ENCODE data around the gene AHNAK. TPM values are rescaled to one million over a fixed set of nuclear protein-coding genes. Genes with fewer than 3 reads are reported as not detected.
A peak's percentile ranks its signal among the peaks of the same experiment; 100 is the strongest.

The AHNAK gene
- total and polyA plus RNA-seq, 11 donors = 84.4 to 861 (median 384) TPM

- H3K36me3 ChIP-seq = peaks cover 0 to 61% (median 56%) of the 10 kb centered on the region in 9 donors
- no peaks in the 10 kb centered on the region for H3K27me3 ChIP-seq
- peak overlapping the region; percentile 68 to 98 (median 94) for H3K27ac ChIP-seq
- intact Hi-C loops (cut with DNase I) = loop anchor here in 2 of 10 donors (2.0 to 10.0 kb wide), 3 partner anchors 102 to 269 kb away; no protein-coding TSS in a partner anchor
- peak in 1 of 5 donors; percentile 13 for DNase-seq
- H3K9me3 ChIP-seq = no peaks in the 10 kb centered on the region
- TF ChIP-seq POLR2A (IDR thresholded peaks at IDR 0.05) (no peak), CTCF (IDR thresholded peaks at IDR 0.05) (no peak)
- H3K4me3 ChIP-seq = no peak overlapping the region
- H3K4me1 ChIP-seq = peaks cover 5 to 40% (median 23%) of the 10 kb centered on the region in 12 donors
- 74 to 85% (median 78%) methylated on average over 8 of the region's 8 CpGs for WGBS, 4 donors
- no peak for ATAC-seq
Measured at GRCh38 chr11:62592989-62593421, 46.4 kb upstream of the AHNAK start.

- H3K27me3 ChIP-seq = no peaks in the 10 kb centered on the region
- H3K4me1 ChIP-seq = peaks cover 5 to 40% (median 23%) of the 10 kb centered on the region in 12 donors
- H3K9me3 ChIP-seq = no peaks in the 10 kb centered on the region
- peaks cover 0 to 61% (median 56%) of the 10 kb centered on the region in 9 donors for H3K36me3 ChIP-seq
- peak overlapping the region; percentile 25 to 97 (median 77) for H3K4me3 ChIP-seq
- intact Hi-C loops (cut with DNase I) = loop anchor here in 2 of 10 donors (2.0 to 10.0 kb wide), 3 partner anchors 103 to 270 kb away; no protein-coding TSS in a partner anchor
- DNase-seq = no peak
- no peak for TF ChIP-seq POLR2A (IDR thresholded peaks at IDR 0.05)
- TF ChIP-seq CTCF (IDR thresholded peaks at IDR 0.05) = peak in 1 of 12 donors; percentile 7
- peak overlapping the region; percentile 68 to 98 (median 94) for H3K27ac ChIP-seq
- peak in 2 of 4 donors; percentile 7 to 21 for ATAC-seq
- 9 to 16% (median 11%) methylated on average over 13 to 17 of the region's 17 CpGs for WGBS, 4 donors
Measured at GRCh38 chr11:62592146-62592815, 45.7 kb upstream of the AHNAK start.

GRCh38 chr11:62591448-62592145 lies 45.0 kb upstream of the AHNAK start, which contains the start of gene TUT1:
TUT1 (minus strand) TSS chr11:62591523; CDS start chr11:62591485, 38 bp downstream.
- peak; percentile 54 to 95 for TF ChIP-seq POLR2A (IDR thresholded peaks at IDR 0.05)
- peak in 6 of 12 donors; percentile 5 to 36 (median 14) for TF ChIP-seq CTCF (IDR thresholded peaks at IDR 0.05)
- 0 to 1% (median 0%) methylated on average over 31 to 58 of the region's 58 CpGs for WGBS, 4 donors
- Histone ChIP-seq H3K4me1 (peaks cover 5 to 40% (median 23%) of the 10 kb centered on the region in 12 donors), H3K4me3 (peak within 1 kb of the TSS; percentile 55 to 97 (median 78)), H3K27me3 (no peaks in the 10 kb centered on the region), H3K36me3 (peaks cover 0 to 61% (median 55%) of the 10 kb centered on the region in 9 donors), H3K27ac (peak within 1 kb of the TSS; percentile 68 to 98 (median 94)), H3K9me3 (no peaks in the 10 kb centered on the region)
- intact Hi-C loops (cut with DNase I) = loop anchor here in 4 of 10 donors (1.0 to 10.0 kb wide), 5 partner anchors 17 to 271 kb away; no protein-coding TSS in a partner anchor
- ATAC-seq = peak; percentile 94 to 97 (median 96)
- peak; percentile 95 to 98 (median 97) for DNase-seq
